Neutrophil (primary cell): ENCODE results near the gene LRRC75B.
"Not testable (repeated sequence)": the region's sequence is repeated elsewhere in the genome, so short reads cannot be mapped to it uniquely, and the experiment has no call there.

ENCODE experiments used
- H3K27ac ChIP-seq: fragments of 200-600 bp; sonication (generic); 2 replicates; pipeline ENCODE4 v1.5.1; 2016; ENCODE audit warnings: mild to moderate bottlenecking, moderate library complexity
- H3K27me3 ChIP-seq: fragments of 200-600 bp; sonication (generic); 2 replicates; pipeline ENCODE4 v1.6.0; 2016; ENCODE audit warnings: mild to moderate bottlenecking
- H3K36me3 ChIP-seq: fragments of 200-600 bp; sonication (generic); 2 replicates; pipeline ENCODE4 v1.5.1; 2017
- H3K4me1 ChIP-seq, 2 experiments: fragments of 200-600 bp in 1 of 2; sonication (generic) in 1 of 2; 1 replicate in 1 of 2; 2 replicates in 1 of 2; pipeline versions ENCODE4 v1.5.1 to v1.6.1; 2013 to 2016; ENCODE audit warnings: low read depth in 1 of 2, low read length in 1 of 2, mild to moderate bottlenecking in 1 of 2, moderate library complexity in 1 of 2; ENCODE audit not compliant: control insufficient read depth in 1 of 2, insufficient read depth in 1 of 2
- H3K4me3 ChIP-seq, 2 experiments: fragments of 200-600 bp in 1 of 2; sonication (generic) in 1 of 2; 1 replicate in 1 of 2; 2 replicates in 1 of 2; pipeline ENCODE4 v1.5.1; 2013 to 2016; ENCODE audit warnings: low read depth in 1 of 2, low read length in 1 of 2, mild to moderate bottlenecking in 1 of 2, moderate library complexity in 1 of 2
- H3K9me3 ChIP-seq: fragments of 200-600 bp; sonication (generic); 2 replicates; pipeline ENCODE4 v1.5.1; 2016
- CTCF ChIP-seq: fragments of 200-600 bp; sonication (generic); IDR thresholded peaks from 2 replicates; pipeline ENCODE4 v1.5.1; 2016; ENCODE audit warnings: antibody characterized with exemption

Gene LRRC75B

GRCh38 chr22:24595228-24595627 is 2.4 kb upstream of the LRRC75B start:
- Histone ChIP-seq H3K36me3 (no peaks in the 10 kb centered on the region), H3K4me1 (peaks cover 10 to 21% of the 10 kb centered on the region in 2 experiments), H3K4me3 (no peak overlapping the region), H3K27me3 (peaks cover 7% of the 10 kb centered on the region), H3K27ac (no peak overlapping the region), H3K9me3 (no peaks in the 10 kb centered on the region)
- TF ChIP-seq CTCF: no peak

- Histone ChIP-seq H3K27me3 (peaks cover 7% of the 10 kb centered on the region), H3K4me3 (no peak overlapping the region), H3K9me3 (no peaks in the 10 kb centered on the region), H3K4me1 (peaks cover 10 to 20% of the 10 kb centered on the region in 2 experiments), H3K36me3 (no peaks in the 10 kb centered on the region), H3K27ac (no peak overlapping the region)
- no peak for TF ChIP-seq CTCF
These were observed 1.8 kb upstream of the LRRC75B start for GRCh38 chr22:24594569-24595120.

GRCh38 chr22:24593836-24594568 is 1.1 kb upstream of the LRRC75B start:
- no peak for TF ChIP-seq CTCF
- no peak overlapping the region for H3K4me3 ChIP-seq
- H3K27ac ChIP-seq: no peak overlapping the region
- H3K36me3 ChIP-seq: peaks cover 2% of the 10 kb centered on the region
- peaks cover 7% of the 10 kb centered on the region for H3K27me3 ChIP-seq
- H3K9me3 ChIP-seq: no peaks in the 10 kb centered on the region
- H3K4me1 ChIP-seq: peaks cover 10 to 20% of the 10 kb centered on the region in 2 experiments

- not testable (repeated sequence) for H3K9me3 ChIP-seq, H3K36me3 ChIP-seq, H3K27me3 ChIP-seq
- Histone ChIP-seq H3K4me3 (peak overlapping the region in 1 of 2 experiments; percentile 71), H3K27ac (peak overlapping the region; percentile 76), H3K4me1 (peaks cover 10 to 20% of the 10 kb centered on the region in 2 experiments)
These were observed 624 bp upstream of the LRRC75B start for GRCh38 chr22:24593559-24593835.

GRCh38 chr22:24592058-24592850 is 619 bp downstream of the LRRC75B start:
- H3K9me3 ChIP-seq: no peaks in the 10 kb centered on the region
- peak overlapping the region; percentile 59 to 71 for H3K4me3 ChIP-seq
- peak overlapping the region; percentile 76 for H3K27ac ChIP-seq

More at GRCh38 chr22:24592058-24592850, 619 bp downstream of the LRRC75B start:
- peaks cover 20% of the 10 kb centered on the region for H3K36me3 ChIP-seq
- peaks cover 7% of the 10 kb centered on the region for H3K27me3 ChIP-seq
- no peak for TF ChIP-seq CTCF
- H3K4me1 ChIP-seq: peaks cover 10 to 20% of the 10 kb centered on the region in 2 experiments
